ENCODE measurements around the gene PSMD13.

PSMD13 gene

GRCh38 chr11:279040-279965, 42.5 kb downstream of the PSMD13 start:
- H3K4me3 ChIP-seq (ENCODE audit: low read depth, low read length): no peak overlapping the region
- no peak for DNase-seq (ENCODE audit: low read depth)
- TF ChIP-seq, protein P1, sequence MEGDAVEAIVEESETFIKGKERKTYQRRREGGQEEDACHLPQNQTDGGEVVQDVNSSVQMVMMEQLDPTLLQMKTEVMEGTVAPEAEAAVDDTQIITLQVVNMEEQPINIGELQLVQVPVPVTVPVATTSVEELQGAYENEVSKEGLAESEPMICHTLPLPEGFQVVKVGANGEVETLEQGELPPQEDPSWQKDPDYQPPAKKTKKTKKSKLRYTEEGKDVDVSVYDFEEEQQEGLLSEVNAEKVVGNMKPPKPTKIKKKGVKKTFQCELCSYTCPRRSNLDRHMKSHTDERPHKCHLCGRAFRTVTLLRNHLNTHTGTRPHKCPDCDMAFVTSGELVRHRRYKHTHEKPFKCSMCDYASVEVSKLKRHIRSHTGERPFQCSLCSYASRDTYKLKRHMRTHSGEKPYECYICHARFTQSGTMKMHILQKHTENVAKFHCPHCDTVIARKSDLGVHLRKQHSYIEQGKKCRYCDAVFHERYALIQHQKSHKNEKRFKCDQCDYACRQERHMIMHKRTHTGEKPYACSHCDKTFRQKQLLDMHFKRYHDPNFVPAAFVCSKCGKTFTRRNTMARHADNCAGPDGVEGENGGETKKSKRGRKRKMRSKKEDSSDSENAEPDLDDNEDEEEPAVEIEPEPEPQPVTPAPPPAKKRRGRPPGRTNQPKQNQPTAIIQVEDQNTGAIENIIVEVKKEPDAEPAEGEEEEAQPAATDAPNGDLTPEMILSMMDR (conservative IDR thresholded peaks at IDR 0.05; ENCODE audit: low read depth, low read length): no peak

- DNase-seq (ENCODE audit: low read depth): peak; percentile 33
- TF ChIP-seq, protein P1 (conservative IDR thresholded peaks at IDR 0.05; ENCODE audit: low read depth, low read length): no peak
- H3K4me3 ChIP-seq (ENCODE audit: low read depth, low read length): no peak overlapping the region
Observed at GRCh38 chr11:279966-280705, 43.4 kb downstream of the PSMD13 start.

DNA sequence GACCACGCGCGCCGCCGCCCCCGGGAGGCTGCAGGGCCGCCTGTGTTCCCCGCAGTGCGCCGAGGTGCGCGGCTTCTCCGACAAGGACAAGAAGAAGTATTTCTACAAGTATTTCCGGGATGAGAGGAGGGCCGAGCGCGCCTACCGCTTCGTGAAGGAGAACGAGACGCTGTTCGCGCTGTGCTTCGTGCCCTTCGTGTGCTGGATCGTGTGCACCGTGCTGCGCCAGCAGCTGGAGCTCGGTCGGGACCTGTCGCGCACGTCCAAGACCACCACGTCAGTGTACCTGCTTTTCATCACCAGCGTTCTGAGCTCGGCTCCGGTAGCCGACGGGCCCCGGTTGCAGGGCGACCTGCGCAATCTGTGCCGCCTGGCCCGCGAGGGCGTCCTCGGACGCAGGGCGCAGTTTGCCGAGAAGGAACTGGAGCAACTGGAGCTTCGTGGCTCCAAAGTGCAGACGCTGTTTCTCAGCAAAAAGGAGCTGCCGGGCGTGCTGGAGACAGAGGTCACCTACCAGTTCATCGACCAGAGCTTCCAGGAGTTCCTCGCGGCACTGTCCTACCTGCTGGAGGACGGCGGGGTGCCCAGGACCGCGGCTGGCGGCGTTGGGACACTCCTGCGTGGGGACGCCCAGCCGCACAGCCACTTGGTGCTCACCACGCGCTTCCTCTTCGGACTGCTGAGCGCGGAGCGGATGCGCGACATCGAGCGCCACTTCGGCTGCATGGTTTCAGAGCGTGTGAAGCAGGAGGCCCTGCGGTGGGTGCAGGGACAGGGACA, 44.1 kb downstream of the PSMD13 start:
- H3K4me3 ChIP-seq (ENCODE audit: low read depth, low read length): no peak overlapping the region
- no peak for DNase-seq (ENCODE audit: low read depth)

DNA sequence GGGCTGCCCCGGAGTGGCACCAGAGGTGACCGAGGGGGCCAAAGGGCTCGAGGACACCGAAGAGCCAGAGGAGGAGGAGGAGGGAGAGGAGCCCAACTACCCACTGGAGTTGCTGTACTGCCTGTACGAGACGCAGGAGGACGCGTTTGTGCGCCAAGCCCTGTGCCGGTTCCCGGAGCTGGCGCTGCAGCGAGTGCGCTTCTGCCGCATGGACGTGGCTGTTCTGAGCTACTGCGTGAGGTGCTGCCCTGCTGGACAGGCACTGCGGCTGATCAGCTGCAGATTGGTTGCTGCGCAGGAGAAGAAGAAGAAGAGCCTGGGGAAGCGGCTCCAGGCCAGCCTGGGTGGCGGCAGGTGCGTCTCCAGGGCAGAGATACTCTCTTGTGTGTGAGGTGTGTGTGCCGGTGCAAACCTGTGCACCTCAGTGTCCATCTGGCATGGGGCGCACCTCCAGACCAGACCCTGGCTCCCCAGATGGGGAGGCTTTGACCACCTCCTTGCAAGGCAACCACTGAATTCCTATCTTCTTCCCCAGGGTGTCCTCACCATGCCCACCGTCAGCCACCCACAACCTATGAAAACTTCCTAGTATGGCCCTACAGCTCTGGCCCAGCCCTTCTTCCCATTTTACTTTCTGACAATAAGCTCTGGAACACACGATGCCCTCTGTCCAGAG, 44.8 kb downstream of the PSMD13 start:
- no peak for DNase-seq (ENCODE audit: low read depth)
- no peak overlapping the region for H3K4me3 ChIP-seq (ENCODE audit: low read depth, low read length)
- TF ChIP-seq, protein P1 (conservative IDR thresholded peaks at IDR 0.05; ENCODE audit: low read depth, low read length): no peak

More for the DNA sequence above, 44.1 kb downstream of the PSMD13 start:
- TF ChIP-seq, protein P1 (conservative IDR thresholded peaks at IDR 0.05; ENCODE audit: low read depth, low read length): no peak

- DNase-seq (ENCODE audit: low read depth): no peak
- TF ChIP-seq, protein P1 (conservative IDR thresholded peaks at IDR 0.05; ENCODE audit: low read depth, low read length): no peak
- no peak overlapping the region for H3K4me3 ChIP-seq (ENCODE audit: low read depth, low read length)
Observed at GRCh38 chr11:282171-282570, 45.4 kb downstream of the PSMD13 start.

GRCh38 chr11:282630-283360, 46.0 kb downstream of the PSMD13 start:
- no peak overlapping the region for H3K4me3 ChIP-seq (ENCODE audit: low read depth, low read length)
- TF ChIP-seq, protein P1 (conservative IDR thresholded peaks at IDR 0.05; ENCODE audit: low read depth, low read length): no peak
- DNase-seq (ENCODE audit: low read depth): no peak
